ENCODE measurements around the gene TTYH1.

Gene TTYH1

DNA sequence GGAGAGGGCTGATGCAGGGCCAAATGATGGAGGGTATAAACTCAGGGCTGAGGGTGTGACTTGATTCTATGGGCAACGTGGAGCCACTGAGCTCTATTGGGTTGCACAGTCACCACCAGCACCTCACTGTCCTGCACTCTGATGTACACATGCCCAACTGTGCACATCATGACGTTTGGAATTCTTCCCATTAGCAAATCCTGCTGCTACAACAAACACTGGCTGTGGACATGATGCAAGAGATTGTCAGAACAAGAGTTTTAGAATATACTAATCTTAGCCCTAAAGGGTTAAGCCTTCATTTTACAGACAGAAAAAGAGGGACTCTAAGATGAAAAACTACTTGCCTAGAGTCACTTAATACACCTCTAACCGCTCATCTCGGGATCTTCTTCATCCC lies 2.4 kb upstream of the TTYH1 start:
- TF ChIP-seq ZNF274 (IDR thresholded peaks at IDR 0.05; ENCODE audit: low read depth, low read length) = no peak
- H3K4me3 ChIP-seq (ENCODE audit: low read length) = no peak overlapping the region

DNA sequence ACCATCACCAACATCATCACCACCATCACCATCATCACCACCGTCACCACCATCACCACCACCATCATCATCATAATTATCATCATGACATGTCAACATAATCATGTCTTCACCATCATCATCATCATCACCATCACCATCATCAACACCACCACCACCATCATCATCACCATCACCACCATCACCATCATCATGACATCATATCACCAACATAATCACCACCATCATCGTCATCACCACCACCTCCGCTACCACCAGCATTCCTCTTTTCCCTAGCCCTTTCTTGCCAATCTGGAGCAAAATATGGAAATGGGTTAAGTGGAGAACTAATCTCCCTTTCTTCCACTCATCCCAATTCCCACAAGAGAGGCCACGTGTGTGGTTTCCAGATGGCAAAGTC lies 1.1 kb upstream of the TTYH1 start:
- no peak for TF ChIP-seq ZNF274 (IDR thresholded peaks at IDR 0.05; ENCODE audit: low read depth, low read length)
- H3K4me3 ChIP-seq (ENCODE audit: low read length) = no peak overlapping the region

DNA sequence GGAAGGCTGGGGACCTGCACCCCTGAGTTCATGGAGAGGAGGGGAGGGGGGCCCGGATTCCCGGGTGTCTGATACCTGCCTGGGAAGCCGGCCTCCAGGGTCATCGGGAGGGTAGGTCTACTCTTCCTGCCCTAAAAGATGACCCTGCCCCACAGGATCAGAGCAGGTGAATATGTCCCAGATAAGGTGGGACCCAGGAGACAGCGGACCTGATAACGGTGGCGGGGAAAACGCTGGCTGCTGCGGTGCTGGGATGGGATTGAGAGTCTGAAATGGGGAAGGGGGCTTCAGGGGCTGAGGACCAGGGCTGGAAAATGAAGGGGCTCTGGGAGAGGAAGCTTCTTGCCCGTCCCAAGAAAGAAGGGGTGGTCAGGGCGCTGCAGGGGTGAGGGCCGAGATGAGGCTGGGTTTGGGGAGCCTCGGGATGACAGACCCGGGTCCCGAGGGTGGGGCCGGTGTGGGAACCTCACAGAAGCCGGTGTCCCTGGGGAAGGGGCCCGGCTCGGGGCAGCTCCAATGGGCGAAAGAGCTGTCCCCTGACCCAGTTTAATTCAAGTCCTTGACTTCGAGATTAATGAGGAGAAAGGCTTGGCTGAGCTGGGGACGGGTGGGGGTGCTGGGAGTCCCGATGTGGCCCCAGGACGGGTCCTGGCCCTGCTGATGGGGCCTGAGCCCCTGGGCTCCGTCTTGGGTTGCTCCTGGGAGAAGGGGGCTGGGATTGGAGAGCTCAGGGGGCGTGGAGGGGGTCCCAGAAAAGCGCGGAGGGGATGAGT lies 823 bp downstream of the TTYH1 start:
- TF ChIP-seq ZNF274 (IDR thresholded peaks at IDR 0.05; ENCODE audit: low read depth, low read length) = no peak
- no peak overlapping the region for H3K4me3 ChIP-seq (ENCODE audit: low read length)

DNA sequence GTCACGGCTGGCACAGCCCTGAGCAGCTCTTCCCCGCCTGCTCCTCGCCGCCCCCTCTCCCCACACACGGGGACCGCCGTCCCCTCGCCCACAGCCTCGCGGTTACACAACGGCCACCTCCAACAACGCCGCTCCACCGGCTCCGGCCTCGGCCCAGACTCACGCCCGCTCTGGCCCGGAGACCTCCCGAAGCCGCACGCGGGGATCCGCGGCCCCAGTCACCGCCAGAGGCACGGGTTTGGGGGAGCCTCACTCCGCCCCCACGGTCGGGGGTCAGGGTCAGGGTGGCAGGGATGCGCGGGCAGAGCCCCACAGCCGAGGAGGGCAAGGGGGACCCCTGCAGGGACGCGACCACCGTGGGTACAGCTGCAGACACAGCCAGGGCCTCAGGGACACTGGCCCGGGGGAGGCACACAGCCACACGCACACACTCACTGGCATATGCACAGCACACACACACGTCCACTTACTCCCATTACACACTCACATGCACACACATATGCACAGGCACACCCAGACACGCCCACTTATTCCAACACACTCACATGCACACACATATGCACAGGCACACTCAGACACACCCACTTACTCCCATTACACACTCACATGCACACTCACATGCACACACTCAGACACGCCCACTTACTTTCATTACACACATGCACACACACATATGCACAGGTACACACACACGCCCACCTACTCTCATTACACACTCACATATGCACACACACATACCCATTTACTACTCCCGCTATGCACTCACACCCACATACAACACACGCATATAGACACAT lies 1.6 kb downstream of the TTYH1 start:
- no peak overlapping the region for H3K4me3 ChIP-seq (ENCODE audit: low read length)
- TF ChIP-seq ZNF274 (IDR thresholded peaks at IDR 0.05; ENCODE audit: low read depth, low read length) = no peak

DNA sequence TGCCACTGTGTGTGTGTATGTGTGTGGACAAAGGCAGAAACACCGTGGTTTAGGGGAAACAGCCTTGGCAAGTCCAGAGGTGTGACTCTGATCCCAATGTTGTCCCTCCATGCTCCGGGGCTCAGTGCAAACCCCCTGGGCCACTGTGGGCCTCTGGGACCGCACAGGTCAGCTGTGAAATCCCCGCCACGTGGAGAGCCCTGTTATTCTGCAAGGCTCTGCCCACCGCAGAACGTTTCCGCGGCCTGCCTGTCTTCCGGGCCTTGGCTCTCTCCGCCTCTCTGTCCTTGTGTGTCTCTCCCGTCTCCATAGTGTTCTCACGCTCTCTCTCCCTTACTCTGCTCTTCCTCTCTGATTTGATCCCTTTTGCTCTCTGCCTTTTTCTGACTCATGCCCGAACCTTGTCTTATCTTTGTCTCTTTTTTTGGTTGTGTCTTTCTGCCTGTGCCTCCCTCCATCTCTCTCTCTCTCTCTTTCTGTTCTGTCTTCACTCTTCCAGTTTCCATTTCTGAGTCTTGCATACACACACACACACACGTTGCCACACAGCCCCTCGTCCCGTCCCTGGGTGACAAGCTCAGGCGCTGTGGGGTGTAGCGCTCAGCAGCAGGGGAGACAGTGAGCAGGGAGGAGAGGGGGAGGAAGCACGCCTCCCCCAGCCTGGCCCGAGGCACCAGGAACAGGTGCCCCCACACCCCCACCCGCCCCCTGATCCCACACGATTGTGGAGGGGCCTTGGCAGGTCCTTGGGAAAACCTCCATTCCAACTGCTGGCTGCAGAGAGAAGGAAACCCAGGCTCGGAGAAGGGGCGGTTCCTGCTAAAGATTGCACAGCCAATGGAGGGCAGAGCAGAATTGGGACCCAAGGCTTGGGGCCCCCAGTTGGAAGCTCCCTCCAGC lies 3.0 kb downstream of the TTYH1 start:
- no peak for TF ChIP-seq ZNF274 (IDR thresholded peaks at IDR 0.05; ENCODE audit: low read depth, low read length)
- no peak overlapping the region; the same call in 1 of the 2 replicates for H3K4me3 ChIP-seq (ENCODE audit: low read length)

DNA sequence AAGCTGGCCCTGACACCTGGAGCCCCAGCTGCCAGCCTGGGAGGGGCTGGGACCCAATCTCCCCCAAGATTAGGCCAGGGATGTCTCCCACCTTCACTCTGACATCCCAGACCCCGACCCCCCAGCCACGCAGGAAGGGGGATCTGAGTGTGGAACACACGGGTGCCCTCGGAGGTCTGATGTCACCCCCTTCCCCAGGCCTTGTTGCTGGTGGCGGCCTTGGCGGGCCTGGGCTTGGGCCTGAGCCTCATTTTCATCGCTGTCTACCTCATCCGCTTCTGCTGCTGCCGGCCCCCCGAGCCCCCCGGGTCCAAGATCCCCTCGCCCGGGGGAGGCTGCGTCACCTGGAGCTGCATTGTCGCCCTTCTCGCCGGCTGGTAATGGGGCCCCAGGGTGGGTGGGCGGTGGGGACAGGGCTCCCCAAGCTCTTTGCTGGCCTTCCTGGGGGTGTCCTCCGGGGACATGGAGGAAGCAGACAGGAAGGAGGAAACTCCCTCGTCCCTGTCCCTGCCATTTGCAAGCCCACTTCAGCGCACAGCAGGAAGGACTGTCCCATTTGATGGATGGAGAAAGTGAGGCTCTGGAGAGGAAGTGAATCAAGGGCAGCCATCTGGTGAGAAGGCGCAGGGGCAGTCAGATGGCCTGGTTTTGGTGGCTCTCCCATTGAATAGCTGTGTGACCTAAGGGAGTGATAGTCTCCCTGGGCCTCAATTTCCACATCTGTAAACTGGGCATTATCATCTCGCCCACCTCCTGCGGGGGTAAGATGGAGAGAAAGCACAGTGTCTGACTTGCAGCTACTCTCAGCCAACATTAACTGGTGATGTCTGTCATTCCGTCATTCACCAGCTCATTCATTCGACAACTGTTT lies 3.9 kb downstream of the TTYH1 start:
- no peak for TF ChIP-seq ZNF274 (IDR thresholded peaks at IDR 0.05; ENCODE audit: low read depth, low read length)
- H3K4me3 ChIP-seq (ENCODE audit: low read length) = no peak overlapping the region

DNA sequence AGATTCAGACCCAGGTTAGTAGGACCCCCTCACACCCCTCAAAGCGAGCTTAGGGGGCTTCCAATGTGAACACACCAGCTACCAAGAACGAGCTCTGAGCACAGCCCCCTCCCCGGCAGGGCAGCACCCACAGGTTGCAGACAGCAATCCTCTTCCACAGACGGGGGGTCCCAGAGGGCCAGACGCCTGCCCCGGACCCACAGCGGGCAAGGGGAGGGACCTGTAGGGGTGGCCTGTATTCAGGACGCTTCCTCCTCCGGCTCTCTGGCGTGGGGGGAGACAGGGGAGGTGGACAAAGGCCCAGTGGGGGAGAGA lies 4.8 kb downstream of the TTYH1 start:
- TF ChIP-seq ZNF274 (IDR thresholded peaks at IDR 0.05; ENCODE audit: low read depth, low read length) = no peak

DNA sequence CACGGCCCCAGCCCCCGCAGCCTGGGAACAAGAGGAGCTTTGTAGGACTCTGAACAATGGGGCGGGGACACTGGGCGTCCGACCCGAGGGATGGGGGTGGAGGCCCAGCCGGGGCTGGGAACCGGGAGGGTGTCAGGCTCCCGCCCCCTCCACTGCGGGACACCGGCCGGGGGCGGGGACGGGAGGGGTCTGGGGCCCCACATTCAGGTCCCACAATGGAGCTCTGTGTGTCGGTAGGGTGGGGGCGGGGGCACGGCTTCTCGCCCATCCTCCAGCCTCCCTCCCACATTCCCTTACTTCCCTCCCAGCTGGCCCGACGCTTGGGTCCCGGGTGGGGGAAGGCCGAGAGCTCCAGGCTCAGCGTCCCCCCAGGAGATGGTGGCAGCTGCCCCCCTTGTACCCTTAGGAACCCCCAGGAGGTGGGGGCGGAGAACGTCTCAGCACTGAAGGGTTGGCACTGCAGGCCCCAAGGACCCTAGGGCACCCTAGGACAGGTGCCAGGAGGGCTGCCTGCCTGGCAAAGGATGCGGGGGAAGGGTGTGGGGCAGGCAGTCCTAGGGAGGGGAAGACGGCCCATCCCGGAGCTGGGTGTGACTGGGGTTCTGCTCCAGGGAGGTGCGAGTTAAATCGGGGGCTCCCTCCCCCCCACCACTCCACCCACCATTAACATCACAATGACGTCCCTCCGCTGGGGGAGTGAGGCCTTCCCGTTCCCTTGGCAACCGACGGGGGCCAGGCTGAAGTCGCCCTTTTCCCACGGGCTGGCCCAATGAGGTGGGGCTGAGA lies 5.3 kb downstream of the TTYH1 start:
- H3K4me3 ChIP-seq (ENCODE audit: low read length) = no peak overlapping the region

More for the DNA sequence above, 4.8 kb downstream of the TTYH1 start:
- H3K4me3 ChIP-seq (ENCODE audit: low read length) = no peak overlapping the region

DNA sequence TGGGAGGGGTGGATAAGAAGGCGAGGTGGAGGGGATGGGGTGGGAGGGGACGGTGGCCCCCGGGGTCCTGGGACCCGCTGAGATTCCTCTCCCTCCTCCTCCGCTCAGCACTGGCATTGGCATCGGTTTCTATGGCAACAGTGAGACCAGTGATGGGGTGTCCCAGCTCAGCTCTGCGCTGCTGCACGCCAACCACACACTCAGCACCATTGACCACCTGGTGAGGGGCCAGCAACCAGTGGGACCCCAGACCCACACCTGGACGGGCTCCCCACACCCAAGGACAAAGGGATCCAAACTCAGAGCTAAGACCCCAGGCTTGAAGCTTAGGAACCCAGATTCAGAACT lies 5.9 kb downstream of the TTYH1 start:
- H3K4me3 ChIP-seq (ENCODE audit: low read length) = no peak overlapping the region
- TF ChIP-seq ZNF274 (IDR thresholded peaks at IDR 0.05; ENCODE audit: low read depth, low read length) = no peak

More for the DNA sequence above, 5.3 kb downstream of the TTYH1 start:
- TF ChIP-seq ZNF274 (IDR thresholded peaks at IDR 0.05; ENCODE audit: low read depth, low read length) = no peak

DNA sequence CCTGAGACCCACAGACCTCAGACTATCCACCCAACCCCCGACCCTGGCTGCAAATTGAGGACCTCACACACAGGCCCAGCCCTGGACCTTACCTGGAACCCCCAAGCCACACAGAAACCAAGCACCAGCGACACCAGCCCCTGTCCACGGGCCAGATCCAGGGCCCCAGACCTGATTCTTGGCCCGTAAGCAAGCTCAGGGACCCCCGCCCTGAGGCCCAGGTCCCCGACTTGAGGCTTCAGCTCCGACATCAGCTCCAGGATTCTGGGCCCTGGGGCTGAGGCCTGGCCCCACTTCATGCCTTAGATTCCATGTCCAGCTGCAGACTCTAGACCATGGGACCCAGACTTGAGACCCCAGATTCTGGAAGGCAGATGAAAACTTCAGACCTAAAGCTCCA lies 6.3 kb downstream of the TTYH1 start:
- no peak for TF ChIP-seq ZNF274 (IDR thresholded peaks at IDR 0.05; ENCODE audit: low read depth, low read length)
- H3K4me3 ChIP-seq (ENCODE audit: low read length) = no peak overlapping the region

DNA sequence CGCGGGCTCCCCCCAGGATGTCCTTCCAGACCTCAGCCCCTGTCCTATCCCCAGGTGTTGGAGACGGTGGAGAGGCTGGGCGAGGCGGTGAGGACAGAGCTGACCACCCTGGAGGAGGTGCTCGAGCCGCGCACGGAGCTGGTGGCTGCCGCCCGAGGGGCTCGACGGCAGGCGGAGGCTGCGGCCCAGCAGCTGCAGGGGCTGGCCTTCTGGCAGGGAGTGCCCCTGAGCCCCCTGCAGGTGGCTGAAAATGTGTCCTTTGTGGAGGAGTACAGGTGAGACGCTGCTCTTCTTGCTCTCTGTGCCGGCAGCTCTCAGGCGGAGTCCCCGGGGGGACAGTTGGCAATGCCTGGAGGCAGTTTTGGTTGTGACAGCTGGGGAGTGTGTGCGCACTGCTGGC lies 6.9 kb downstream of the TTYH1 start:
- TF ChIP-seq ZNF274 (IDR thresholded peaks at IDR 0.05; ENCODE audit: low read depth, low read length) = no peak
- no peak overlapping the region for H3K4me3 ChIP-seq (ENCODE audit: low read length)

DNA sequence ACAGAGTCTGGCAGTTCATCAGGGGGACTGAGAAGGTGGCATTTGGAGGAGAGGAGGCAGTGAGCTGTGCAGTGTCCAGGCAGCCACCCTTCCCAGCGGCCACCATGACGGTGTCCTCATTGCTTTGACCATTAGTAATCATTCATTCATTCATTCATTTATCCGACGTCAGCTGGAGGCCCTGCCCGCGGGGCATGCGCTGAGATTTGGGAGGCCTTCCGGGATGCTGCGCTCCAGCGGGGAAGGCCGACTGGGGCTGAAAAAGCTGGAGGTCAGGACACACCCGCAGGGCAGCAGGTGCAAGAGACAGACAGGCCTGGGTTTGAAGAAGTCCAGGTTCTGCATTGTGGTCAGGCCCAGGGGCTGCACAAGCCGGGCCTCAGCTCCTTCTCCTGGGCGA lies 8.9 kb downstream of the TTYH1 start:
- H3K4me3 ChIP-seq (ENCODE audit: low read length) = no peak overlapping the region
- TF ChIP-seq ZNF274 (IDR thresholded peaks at IDR 0.05; ENCODE audit: low read depth, low read length) = no peak
